Measurements from ENCODE around the gene GABRB3.

The GABRB3 gene

DNA sequence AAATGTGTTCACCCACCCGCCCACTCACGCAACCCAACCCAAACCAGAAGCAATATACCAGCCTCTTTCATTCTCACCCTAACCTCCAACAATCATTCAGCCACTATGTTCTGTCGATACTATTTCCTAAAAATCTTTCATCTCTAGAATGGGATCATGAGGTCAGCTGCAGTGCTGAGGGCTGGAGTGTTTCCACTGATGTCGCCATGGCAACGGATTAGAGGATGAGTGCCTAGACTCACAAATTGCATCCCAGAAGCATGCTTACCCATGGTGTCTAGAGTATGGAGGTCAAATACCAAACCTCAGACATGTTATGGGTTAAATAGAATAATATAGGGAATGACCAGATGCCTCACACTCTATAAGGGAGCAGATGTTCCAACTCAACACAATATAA, 138.5 kb downstream of the GABRB3 start:
- H3K27ac Mint-ChIP-seq, result no peak overlapping the region
- no peaks in the 10 kb centered on the region for H3K36me3 Mint-ChIP-seq
- no peaks in the 10 kb centered on the region for H3K27me3 Mint-ChIP-seq
- no peaks in the 10 kb centered on the region for H3K4me1 Mint-ChIP-seq
- no peak overlapping the region for H3K4me3 Mint-ChIP-seq
- H3K9me3 Mint-ChIP-seq, result peaks cover 15% of the 10 kb centered on the region

DNA sequence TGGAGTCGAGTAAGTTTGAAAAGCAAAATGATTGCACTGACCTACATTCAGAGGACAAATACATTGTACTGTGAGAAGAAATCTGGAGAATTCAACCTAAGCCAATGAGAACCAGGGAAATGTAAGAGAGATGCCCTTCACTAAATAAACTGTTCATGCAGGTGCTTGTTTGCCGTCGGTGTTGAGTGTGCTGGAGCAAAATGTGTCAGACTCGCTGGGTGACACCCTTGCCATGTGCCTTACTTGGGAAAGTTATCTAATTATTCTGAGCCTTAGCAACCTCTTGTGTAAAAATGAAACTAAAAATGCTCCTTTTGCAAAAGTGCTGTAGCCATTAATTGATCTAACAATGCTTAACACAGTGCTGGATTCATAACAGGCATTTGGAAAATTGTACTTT, 140.4 kb downstream of the GABRB3 start:
- Mint-ChIP-seq H3K4me3 (no peak overlapping the region), H3K4me1 (no peaks in the 10 kb centered on the region), H3K9me3 (peaks cover 12% of the 10 kb centered on the region), H3K27ac (no peak overlapping the region), H3K36me3 (no peaks in the 10 kb centered on the region), H3K27me3 (no peaks in the 10 kb centered on the region)

- no peak overlapping the region for H3K4me3 Mint-ChIP-seq
- peaks cover 18% of the 10 kb centered on the region for H3K9me3 Mint-ChIP-seq
- no peaks in the 10 kb centered on the region for H3K27me3 Mint-ChIP-seq
- no peak overlapping the region for H3K27ac Mint-ChIP-seq
- H3K4me1 Mint-ChIP-seq, result no peaks in the 10 kb centered on the region
- H3K36me3 Mint-ChIP-seq, result no peaks in the 10 kb centered on the region
Observed at GRCh38 chr15:26631894-26632293, 141.0 kb downstream of the GABRB3 start.

DNA sequence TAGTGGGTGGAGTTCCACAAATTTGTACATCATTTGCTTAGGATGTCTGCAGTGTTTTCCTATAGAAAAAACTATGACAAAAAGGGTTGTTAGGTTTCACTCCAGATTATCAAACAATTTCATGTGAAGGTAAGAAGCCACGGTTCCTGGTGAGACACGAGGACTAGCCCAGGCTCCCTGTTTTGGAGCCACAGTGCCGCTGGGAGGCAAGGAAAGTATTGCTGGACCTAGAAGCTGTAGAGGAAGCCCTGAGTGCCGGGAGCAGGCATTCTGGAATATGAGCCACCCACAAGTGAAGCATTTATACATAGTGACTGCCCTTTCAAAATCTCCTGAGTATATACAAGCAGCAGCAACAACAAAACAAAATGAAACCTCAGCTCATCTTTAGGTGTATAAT, 142.0 kb downstream of the GABRB3 start:
- no peak overlapping the region for H3K4me3 Mint-ChIP-seq
- H3K27me3 Mint-ChIP-seq, result no peaks in the 10 kb centered on the region
- no peaks in the 10 kb centered on the region for H3K4me1 Mint-ChIP-seq
- no peaks in the 10 kb centered on the region for H3K36me3 Mint-ChIP-seq
- no peak overlapping the region for H3K27ac Mint-ChIP-seq
- peaks cover 18% of the 10 kb centered on the region for H3K9me3 Mint-ChIP-seq

DNA sequence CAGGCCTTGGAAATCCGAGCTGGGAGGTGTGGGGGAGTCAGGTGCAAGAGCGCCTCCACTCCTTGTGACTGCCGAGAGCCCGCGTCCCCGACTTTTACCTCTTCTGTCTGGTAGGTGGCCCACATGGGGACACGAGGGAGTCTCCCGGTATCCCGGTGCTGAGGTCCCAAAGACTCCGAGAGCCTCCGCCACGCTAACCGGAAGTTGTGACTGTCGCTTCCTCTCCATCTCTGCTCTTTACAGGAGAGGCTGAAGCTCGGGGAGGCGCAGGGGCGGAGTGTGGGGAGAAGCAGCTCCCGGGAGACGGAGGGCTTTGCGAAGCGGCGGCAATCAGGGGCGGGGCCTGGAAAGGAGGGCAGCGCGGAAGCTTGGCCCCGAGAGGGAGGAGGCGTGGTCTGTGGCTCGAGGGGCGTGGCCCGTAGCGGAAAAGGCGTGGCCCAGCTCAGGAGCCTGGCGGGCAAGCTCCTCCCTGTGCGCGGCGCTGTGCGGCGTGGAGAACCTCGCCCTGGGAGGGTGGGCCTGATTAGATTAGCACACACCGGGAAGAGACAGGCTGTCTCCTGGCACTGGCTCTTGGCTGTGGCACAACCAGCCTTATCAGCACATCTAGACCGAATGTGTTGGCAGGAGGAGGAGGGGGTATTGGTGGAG, 143.9 kb downstream of the GABRB3 start:
- no peaks in the 10 kb centered on the region for H3K4me1 Mint-ChIP-seq
- H3K27ac Mint-ChIP-seq, result no peak overlapping the region
- H3K27me3 Mint-ChIP-seq, result no peaks in the 10 kb centered on the region
- H3K4me3 Mint-ChIP-seq, result no peak overlapping the region
- H3K9me3 Mint-ChIP-seq, result peaks cover 15% of the 10 kb centered on the region
- H3K36me3 Mint-ChIP-seq, result no peaks in the 10 kb centered on the region

DNA sequence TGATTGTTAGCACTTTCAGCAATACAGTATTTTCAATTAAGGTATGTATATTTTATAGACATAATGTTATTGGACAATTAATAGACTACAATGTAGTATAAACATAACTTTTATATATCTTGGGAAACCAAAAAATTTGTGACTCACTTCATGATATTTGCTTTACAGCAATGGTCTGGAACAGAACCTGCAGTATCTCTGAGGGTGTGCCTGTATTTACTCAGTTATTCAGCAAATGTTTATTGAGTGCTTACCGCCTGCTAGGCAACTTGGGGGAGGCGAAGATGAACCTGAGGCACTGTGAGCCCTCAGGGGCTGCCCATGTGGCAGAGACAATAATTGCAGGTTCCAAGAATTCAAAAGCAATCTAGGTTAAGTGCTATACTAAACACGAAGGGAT, 144.8 kb downstream of the GABRB3 start:
- Mint-ChIP-seq H3K9me3 (peaks cover 6% of the 10 kb centered on the region), H3K4me1 (no peaks in the 10 kb centered on the region), H3K36me3 (no peaks in the 10 kb centered on the region), H3K4me3 (no peak overlapping the region), H3K27ac (no peak overlapping the region), H3K27me3 (no peaks in the 10 kb centered on the region)

DNA sequence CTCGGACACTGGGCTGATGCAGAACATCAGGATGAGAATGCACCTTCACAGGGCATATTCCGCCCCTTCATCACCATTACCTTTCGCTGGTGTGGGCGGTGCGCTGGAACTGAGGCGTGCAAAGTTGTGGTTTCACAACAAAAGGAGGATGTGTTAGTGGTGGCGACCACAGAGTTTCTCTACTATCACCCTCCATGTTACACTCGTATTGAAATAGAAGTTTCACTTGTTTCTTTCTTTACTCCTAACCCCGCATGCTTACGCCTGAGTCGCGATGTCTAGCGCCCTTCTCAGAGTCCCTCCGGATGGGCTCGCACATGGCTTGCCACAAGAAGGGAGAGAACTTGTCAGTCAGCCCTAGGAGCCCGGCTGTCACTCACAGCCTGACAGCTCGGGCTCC, 148.7 kb downstream of the GABRB3 start:
- Mint-ChIP-seq H3K36me3 (no peaks in the 10 kb centered on the region), H3K4me3 (no peak overlapping the region), H3K9me3 (peaks cover 12% of the 10 kb centered on the region), H3K27me3 (no peaks in the 10 kb centered on the region), H3K4me1 (no peaks in the 10 kb centered on the region), H3K27ac (no peak overlapping the region)

GRCh38 chr15:26623071-26623470, 149.8 kb downstream of the GABRB3 start:
- H3K9me3 Mint-ChIP-seq, result peaks cover 12% of the 10 kb centered on the region
- no peaks in the 10 kb centered on the region for H3K36me3 Mint-ChIP-seq
- H3K27me3 Mint-ChIP-seq, result no peaks in the 10 kb centered on the region
- H3K4me3 Mint-ChIP-seq, result no peak overlapping the region
- H3K4me1 Mint-ChIP-seq, result no peaks in the 10 kb centered on the region
- no peak overlapping the region for H3K27ac Mint-ChIP-seq

DNA sequence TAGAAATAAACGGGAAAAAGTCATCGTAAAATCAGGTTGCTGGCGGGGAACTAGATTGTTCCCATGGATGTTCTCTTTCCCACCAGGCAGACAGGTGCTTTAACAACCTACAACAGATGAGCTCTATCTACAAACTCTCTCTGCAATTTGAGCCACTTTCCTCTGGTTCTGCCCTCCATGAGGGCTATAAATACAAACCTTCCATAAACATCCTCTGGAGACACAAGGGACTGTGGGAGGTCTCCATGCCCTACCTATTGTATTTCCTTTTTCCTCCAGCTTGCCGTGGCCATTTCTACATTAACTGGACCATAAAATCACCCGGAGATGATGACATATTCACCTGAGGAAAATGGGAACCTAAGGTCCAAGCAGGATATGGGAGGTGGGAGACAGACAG, 151.1 kb downstream of the GABRB3 start:
- Mint-ChIP-seq H3K27ac (no peak overlapping the region), H3K27me3 (no peaks in the 10 kb centered on the region), H3K36me3 (no peaks in the 10 kb centered on the region), H3K9me3 (peaks cover 6% of the 10 kb centered on the region), H3K4me1 (no peaks in the 10 kb centered on the region), H3K4me3 (no peak overlapping the region)

- peaks cover 6% of the 10 kb centered on the region for H3K9me3 Mint-ChIP-seq
- no peak overlapping the region for H3K27ac Mint-ChIP-seq
- H3K36me3 Mint-ChIP-seq, result no peaks in the 10 kb centered on the region
- no peak overlapping the region for H3K4me3 Mint-ChIP-seq
- H3K4me1 Mint-ChIP-seq, result no peaks in the 10 kb centered on the region
- no peaks in the 10 kb centered on the region for H3K27me3 Mint-ChIP-seq
Observed at GRCh38 chr15:26620528-26621458, 152.1 kb downstream of the GABRB3 start.

GRCh38 chr15:26615927-26616302, 157.0 kb downstream of the GABRB3 start:
- H3K27me3 Mint-ChIP-seq, result no peaks in the 10 kb centered on the region
- no peak overlapping the region for H3K4me3 Mint-ChIP-seq
- no peaks in the 10 kb centered on the region for H3K4me1 Mint-ChIP-seq
- peaks cover 14% of the 10 kb centered on the region for H3K9me3 Mint-ChIP-seq
- H3K36me3 Mint-ChIP-seq, result no peaks in the 10 kb centered on the region
- no peak overlapping the region for H3K27ac Mint-ChIP-seq

- no peaks in the 10 kb centered on the region for H3K27me3 Mint-ChIP-seq
- H3K27ac Mint-ChIP-seq, result no peak overlapping the region
- no peaks in the 10 kb centered on the region for H3K4me1 Mint-ChIP-seq
- H3K4me3 Mint-ChIP-seq, result no peak overlapping the region
- peaks cover 19% of the 10 kb centered on the region for H3K9me3 Mint-ChIP-seq
- no peaks in the 10 kb centered on the region for H3K36me3 Mint-ChIP-seq
Observed at GRCh38 chr15:26615188-26615926, 157.5 kb downstream of the GABRB3 start.

DNA sequence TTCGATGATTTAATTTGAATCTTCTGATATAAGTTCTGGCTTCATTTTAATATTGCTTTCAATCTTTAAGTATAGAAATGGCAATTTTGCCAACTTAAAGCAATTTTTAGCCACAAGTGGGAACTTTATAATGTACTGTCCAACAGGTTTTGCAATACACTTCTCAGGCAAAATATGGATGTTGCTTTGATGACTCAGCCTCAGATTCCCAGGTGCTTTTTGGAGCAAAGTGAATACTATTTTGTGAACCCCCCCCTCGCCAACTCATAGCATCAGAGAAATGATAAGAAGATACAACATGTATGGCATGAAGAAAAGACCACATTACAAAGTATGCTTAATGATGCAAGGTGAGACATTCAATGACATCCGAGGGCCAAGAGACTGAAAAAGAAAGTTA, 158.1 kb downstream of the GABRB3 start:
- Mint-ChIP-seq H3K4me1 (no peaks in the 10 kb centered on the region), H3K4me3 (no peak overlapping the region), H3K27me3 (no peaks in the 10 kb centered on the region), H3K36me3 (no peaks in the 10 kb centered on the region), H3K27ac (no peak overlapping the region), H3K9me3 (peaks cover 16% of the 10 kb centered on the region)

- Mint-ChIP-seq H3K9me3 (peaks cover 26% of the 10 kb centered on the region), H3K4me3 (no peak overlapping the region), H3K27ac (no peak overlapping the region), H3K36me3 (no peaks in the 10 kb centered on the region), H3K27me3 (no peaks in the 10 kb centered on the region), H3K4me1 (no peaks in the 10 kb centered on the region)
Observed at GRCh38 chr15:26598704-26599103, 174.2 kb downstream of the GABRB3 start.

DNA sequence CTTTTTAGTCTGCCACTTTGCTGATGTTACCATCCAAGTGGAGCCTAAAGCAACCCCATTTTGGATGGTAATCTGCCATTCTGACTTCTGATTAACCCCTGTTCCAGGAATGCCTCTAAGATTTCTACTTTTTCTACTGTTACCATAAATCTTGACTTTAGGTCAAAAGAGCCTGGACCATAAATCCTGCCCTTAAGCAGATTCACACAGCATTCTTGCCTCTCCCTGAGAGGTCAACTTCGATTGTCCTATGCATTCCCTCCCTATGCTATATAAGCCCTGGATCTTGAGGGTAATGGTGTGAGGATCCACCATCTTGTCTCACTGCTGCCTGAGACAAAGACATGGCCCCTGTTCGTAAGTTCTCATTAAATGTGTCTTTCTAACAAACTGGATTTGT, 177.3 kb downstream of the GABRB3 start:
- no peak overlapping the region for H3K27ac Mint-ChIP-seq
- no peaks in the 10 kb centered on the region for H3K4me1 Mint-ChIP-seq
- H3K4me3 Mint-ChIP-seq, result no peak overlapping the region
- H3K36me3 Mint-ChIP-seq, result no peaks in the 10 kb centered on the region
- no peaks in the 10 kb centered on the region for H3K27me3 Mint-ChIP-seq
- H3K9me3 Mint-ChIP-seq, result peaks cover 14% of the 10 kb centered on the region

- no peaks in the 10 kb centered on the region for H3K27me3 Mint-ChIP-seq
- H3K9me3 Mint-ChIP-seq, result no peaks in the 10 kb centered on the region
- H3K4me1 Mint-ChIP-seq, result no peaks in the 10 kb centered on the region
- H3K27ac Mint-ChIP-seq, result no peak overlapping the region
- no peaks in the 10 kb centered on the region for H3K36me3 Mint-ChIP-seq
- H3K4me3 Mint-ChIP-seq, result no peak overlapping the region
Observed at GRCh38 chr15:26590676-26591075, 182.2 kb downstream of the GABRB3 start.
